Esophagus muscularis mucosa (tissue), 4 donors: ENCODE data around the gene ANKRD44. TPM values are rescaled to one million over a fixed set of nuclear protein-coding genes. Genes with fewer than 3 reads are reported as not detected.
A peak's percentile ranks its signal among the peaks of the same experiment; 100 is the strongest.

ENCODE experiments used
- DNase-seq: peaks from one replicate; pipeline ENCODE4 v3.0.0-alpha.2; 2017; ENCODE audit errors: extremely low spot score
- H3K27ac ChIP-seq, 4 donors: fragments of 200-600 bp; sonication (generic); replicated peaks in 1 of 4; 1 replicate in 3 of 4; 2 replicates in 1 of 4; pipeline ENCODE4 v1.5.1; 2016 to 2019; ENCODE audit warnings: mild to moderate bottlenecking in 1 of 4
- H3K27me3 ChIP-seq, 4 donors: fragments of 200-600 bp; sonication (generic); one replicate each; pipeline versions ENCODE4 v1.5.1 to v1.6.0; 2016 to 2019
- H3K36me3 ChIP-seq, 4 donors: fragments of 200-600 bp; sonication (generic); one replicate each; pipeline ENCODE4 v1.5.1; 2016 to 2019
- H3K4me1 ChIP-seq, 4 donors: fragments of 200-600 bp; sonication (generic); one replicate each; pipeline ENCODE4 v1.5.1; 2016 to 2019
- H3K4me3 ChIP-seq, 4 donors: fragments of 200-600 bp; sonication (generic); 1 replicate in 2 of 4; 2 replicates in 2 of 4; pipeline ENCODE4 v1.5.1; 2016 to 2019; ENCODE audit warnings: mild to moderate bottlenecking in 4 of 4, moderate library complexity in 1 of 4
- H3K9me3 ChIP-seq, 4 donors: fragments of 200-600 bp; sonication (generic); 1 replicate in 3 of 4; 2 replicates in 1 of 4; pipeline ENCODE4 v1.5.1; 2016 to 2019
- EP300 ChIP-seq: sonication (generic); formaldehyde crosslinking; IDR thresholded peaks from one replicate; pipeline ENCODE4 v1.6.1; 2017; ENCODE audit warnings: antibody characterized with exemption
- POLR2A ChIP-seq: fragments of 450-650 bp; IDR thresholded peaks from one replicate; pipeline ENCODE4 v1.6.1; 2017; ENCODE audit warnings: antibody characterized with exemption, moderate library complexity, mild to moderate bottlenecking, low read depth
- POLR2AphosphoS5 ChIP-seq, 2 donors: sonication (generic); formaldehyde crosslinking; IDR thresholded peaks; one replicate each; pipeline ENCODE4 v1.6.1; 2017; ENCODE audit warnings: antibody characterized with exemption in 2 of 2
- WGBS: methylation state at CpG from one replicate; pipeline ENCODE4 v1.1.5; 2018; 5-methylcytosine and 5-hydroxymethylcytosine counted together
- intact Hi-C: fragments of 100-400 bp; cut with DNase I; formaldehyde crosslinking; loops from one replicate; pipeline ENCODE4 v1.15.1; 2023
- total RNA-seq, 4 donors: library from RNA; depleted of rRNA; stranded (reverse); fragments of >200 nt; gene quantifications; one replicate each; pipeline versions ENCODE4 v1.1.0 to v1.2.1, GENCODE V29; 2016
- TF ChIP-seq, protein P1 (sequence below), 3 experiments: fragments of 200-600 bp in 2 of 3; fragments of 450-650 bp in 1 of 3; sonication (generic) in 2 of 3; IDR thresholded peaks; one replicate each; pipeline ENCODE4 v1.5.1; 2017 to 2019; ENCODE audit warnings: antibody characterized with exemption in 3 of 3, mild to moderate bottlenecking in 2 of 3, moderate library complexity in 1 of 3

ANKRD44 gene
- total RNA-seq, 4 donors from 2014 or later, result 41.4 to 76.6 (median 48.1) TPM

DNA sequence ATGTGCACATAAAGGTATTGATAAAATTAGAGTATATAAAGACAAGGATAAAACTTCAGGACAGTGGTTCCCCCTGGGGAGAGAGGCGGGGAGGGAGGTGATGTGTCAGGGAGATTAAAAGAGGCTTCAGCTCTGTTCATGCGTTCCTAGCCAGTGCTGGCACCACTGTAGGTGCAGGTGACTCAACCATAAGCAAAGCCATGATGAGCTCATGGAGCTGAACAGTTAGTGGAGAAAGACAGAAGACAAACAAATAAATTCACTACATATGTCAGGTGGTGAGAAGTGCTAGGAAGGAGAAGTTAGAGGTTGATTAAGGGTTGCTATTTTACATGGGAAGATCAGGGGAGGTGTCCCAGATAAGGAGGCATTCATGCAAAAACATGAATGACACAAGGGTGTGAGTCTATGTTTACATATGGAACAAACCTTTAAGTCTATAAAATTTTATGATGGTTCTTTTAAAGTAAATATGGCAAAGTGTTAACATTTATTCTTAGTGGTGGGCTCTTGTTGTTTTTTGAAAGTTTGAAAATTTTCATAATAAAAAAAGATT lies 136.0 kb downstream of the ANKRD44 start:
- no peaks in the 10 kb centered on the region for H3K36me3 ChIP-seq
- 43% methylated on average over 2 of the region's 2 CpGs for WGBS
- no peak overlapping the region for H3K4me3 ChIP-seq
- intact Hi-C loops, result loop anchor here (10.0 kb wide), 1 partner anchor 160 kb away; no protein-coding TSS in a partner anchor
- DNase-seq, result no peak
- peaks cover 0 to 79% (median 68%) of the 10 kb centered on the region in 4 donors for H3K4me1 ChIP-seq
- H3K27me3 ChIP-seq, result no peaks in the 10 kb centered on the region
- no peak overlapping the region for H3K27ac ChIP-seq
- TF ChIP-seq POLR2AphosphoS5 (IDR thresholded peaks at IDR 0.05), result peak; percentile 15 to 62
- TF ChIP-seq POLR2A, result no peak
- H3K9me3 ChIP-seq, result no peaks in the 10 kb centered on the region

GRCh38 chr2:197171582-197171981 lies 139.0 kb downstream of the ANKRD44 start:
- Histone ChIP-seq H3K27ac (peak overlapping the region in 3 of 4 donors; percentile 77 to 85 (median 81)), H3K9me3 (no peaks in the 10 kb centered on the region), H3K36me3 (no peaks in the 10 kb centered on the region), H3K4me1 (peaks cover 0 to 99% (median 88%) of the 10 kb centered on the region in 4 donors), H3K4me3 (no peak overlapping the region), H3K27me3 (no peaks in the 10 kb centered on the region)
- DNase-seq, result no peak
- TF ChIP-seq EP300 (no peak), POLR2A (no peak), POLR2AphosphoS5 (IDR thresholded peaks at IDR 0.05) (no peak)
- TF ChIP-seq, protein P1, sequence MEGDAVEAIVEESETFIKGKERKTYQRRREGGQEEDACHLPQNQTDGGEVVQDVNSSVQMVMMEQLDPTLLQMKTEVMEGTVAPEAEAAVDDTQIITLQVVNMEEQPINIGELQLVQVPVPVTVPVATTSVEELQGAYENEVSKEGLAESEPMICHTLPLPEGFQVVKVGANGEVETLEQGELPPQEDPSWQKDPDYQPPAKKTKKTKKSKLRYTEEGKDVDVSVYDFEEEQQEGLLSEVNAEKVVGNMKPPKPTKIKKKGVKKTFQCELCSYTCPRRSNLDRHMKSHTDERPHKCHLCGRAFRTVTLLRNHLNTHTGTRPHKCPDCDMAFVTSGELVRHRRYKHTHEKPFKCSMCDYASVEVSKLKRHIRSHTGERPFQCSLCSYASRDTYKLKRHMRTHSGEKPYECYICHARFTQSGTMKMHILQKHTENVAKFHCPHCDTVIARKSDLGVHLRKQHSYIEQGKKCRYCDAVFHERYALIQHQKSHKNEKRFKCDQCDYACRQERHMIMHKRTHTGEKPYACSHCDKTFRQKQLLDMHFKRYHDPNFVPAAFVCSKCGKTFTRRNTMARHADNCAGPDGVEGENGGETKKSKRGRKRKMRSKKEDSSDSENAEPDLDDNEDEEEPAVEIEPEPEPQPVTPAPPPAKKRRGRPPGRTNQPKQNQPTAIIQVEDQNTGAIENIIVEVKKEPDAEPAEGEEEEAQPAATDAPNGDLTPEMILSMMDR (IDR thresholded peaks at IDR 0.05), result no peak
- intact Hi-C loops, result loop anchor here (10.0 kb wide), 1 partner anchor 157 kb away; no protein-coding TSS in a partner anchor
- 91% methylated on average over 4 of the region's 4 CpGs for WGBS

- intact Hi-C loops, result loop anchor here (10.0 kb wide), 1 partner anchor 155 kb away; no protein-coding TSS in a partner anchor
- TF ChIP-seq, protein P1 (IDR thresholded peaks at IDR 0.05), result no peak
- TF ChIP-seq EP300 (no peak), POLR2AphosphoS5 (IDR thresholded peaks at IDR 0.05) (peak in 1 of 2 donors; percentile 41), POLR2A (no peak)
- H3K27me3 ChIP-seq, result no peaks in the 10 kb centered on the region
- no peaks in the 10 kb centered on the region for H3K36me3 ChIP-seq
- H3K27ac ChIP-seq, result peak overlapping the region; percentile 76 to 85 (median 79)
- no peaks in the 10 kb centered on the region for H3K9me3 ChIP-seq
- peaks cover 0 to 99% (median 86%) of the 10 kb centered on the region in 4 donors for H3K4me1 ChIP-seq
- no peak for DNase-seq
- 28% methylated on average over 1 of the region's 1 CpG for WGBS
- H3K4me3 ChIP-seq, result no peak overlapping the region
Observed at GRCh38 chr2:197170208-197170607, 140.4 kb downstream of the ANKRD44 start.

GRCh38 chr2:197168705-197169104 lies 141.9 kb downstream of the ANKRD44 start:
- Histone ChIP-seq H3K36me3 (no peaks in the 10 kb centered on the region), H3K27ac (peak overlapping the region; percentile 76 to 85 (median 79)), H3K4me1 (peaks cover 5 to 99% (median 86%) of the 10 kb centered on the region in 4 donors), H3K4me3 (no peak overlapping the region), H3K9me3 (no peaks in the 10 kb centered on the region), H3K27me3 (no peaks in the 10 kb centered on the region)
- TF ChIP-seq EP300, result peak; percentile 85
- peak; percentile 73 to 77 for TF ChIP-seq POLR2AphosphoS5 (IDR thresholded peaks at IDR 0.05)
- TF ChIP-seq, protein P1 (IDR thresholded peaks at IDR 0.05), result peak; percentile 57 to 80 (median 73)
- no peak for TF ChIP-seq POLR2A
- no peak for DNase-seq
- WGBS, result 35% methylated on average over 5 of the region's 5 CpGs
- intact Hi-C loops, result loop anchor here (2.0 kb wide), 1 partner anchor 44 kb away; no protein-coding TSS in a partner anchor

DNA sequence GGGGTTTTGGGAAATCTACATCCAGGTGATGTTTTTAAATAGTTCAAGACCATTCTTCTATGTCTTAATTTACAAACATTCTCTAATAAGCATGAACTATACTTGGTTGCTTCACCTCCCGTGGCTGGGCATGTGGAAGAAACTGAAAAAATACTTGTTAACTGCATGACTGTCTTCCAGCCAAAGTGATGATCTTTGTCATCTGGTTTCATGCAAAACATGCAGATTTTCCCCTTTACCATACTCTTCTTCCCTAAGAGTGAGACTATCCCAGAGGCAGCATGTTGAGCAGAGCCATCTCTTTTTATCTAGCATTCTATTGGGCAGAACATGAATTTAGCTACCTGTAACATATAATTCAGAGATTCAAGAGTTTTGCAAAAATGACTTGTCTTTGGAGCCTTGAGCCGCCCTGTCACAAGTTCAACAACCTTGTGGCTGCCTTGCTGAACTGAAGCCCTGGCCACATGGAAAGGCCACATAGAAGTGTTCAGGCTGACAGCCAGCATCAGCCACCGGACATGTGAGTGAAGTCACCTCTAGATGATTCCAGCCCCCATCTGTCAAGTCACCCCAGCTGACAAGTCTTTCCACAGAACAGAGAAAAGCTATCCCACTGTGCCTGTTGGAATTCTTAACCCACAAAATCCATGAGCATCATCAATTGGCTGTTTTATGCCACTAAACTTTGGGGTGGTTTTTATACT lies 142.8 kb downstream of the ANKRD44 start:
- no peaks in the 10 kb centered on the region for H3K27me3 ChIP-seq
- H3K9me3 ChIP-seq, result no peaks in the 10 kb centered on the region
- DNase-seq, result no peak
- 73% methylated on average over 3 of the region's 3 CpGs for WGBS
- TF ChIP-seq, protein P1 (IDR thresholded peaks at IDR 0.05), result no peak
- TF ChIP-seq POLR2AphosphoS5 (IDR thresholded peaks at IDR 0.05), result peak in 1 of 2 donors; percentile 6
- H3K4me3 ChIP-seq, result no peak overlapping the region
- H3K36me3 ChIP-seq, result no peaks in the 10 kb centered on the region
- peaks cover 5 to 95% (median 86%) of the 10 kb centered on the region in 4 donors for H3K4me1 ChIP-seq
- peak overlapping the region; percentile 76 to 85 (median 79) for H3K27ac ChIP-seq
- intact Hi-C loops, result loop anchor here (2.0 kb wide), 1 partner anchor 43 kb away; no protein-coding TSS in a partner anchor
